G401.6 (cell line): ENCODE results near the gene CDNF.
"Not testable (repeated sequence)": the region's sequence is repeated elsewhere in the genome, so short reads cannot be mapped to it uniquely, and the experiment has no call there.

ENCODE experiments used
- FAIRE-seq: peaks from 2 replicates; lab custom pipeline; 2012; peaks lifted over from hg19 to GRCh38; lab: Jason Lieb, UNC

CDNF gene

DNA sequence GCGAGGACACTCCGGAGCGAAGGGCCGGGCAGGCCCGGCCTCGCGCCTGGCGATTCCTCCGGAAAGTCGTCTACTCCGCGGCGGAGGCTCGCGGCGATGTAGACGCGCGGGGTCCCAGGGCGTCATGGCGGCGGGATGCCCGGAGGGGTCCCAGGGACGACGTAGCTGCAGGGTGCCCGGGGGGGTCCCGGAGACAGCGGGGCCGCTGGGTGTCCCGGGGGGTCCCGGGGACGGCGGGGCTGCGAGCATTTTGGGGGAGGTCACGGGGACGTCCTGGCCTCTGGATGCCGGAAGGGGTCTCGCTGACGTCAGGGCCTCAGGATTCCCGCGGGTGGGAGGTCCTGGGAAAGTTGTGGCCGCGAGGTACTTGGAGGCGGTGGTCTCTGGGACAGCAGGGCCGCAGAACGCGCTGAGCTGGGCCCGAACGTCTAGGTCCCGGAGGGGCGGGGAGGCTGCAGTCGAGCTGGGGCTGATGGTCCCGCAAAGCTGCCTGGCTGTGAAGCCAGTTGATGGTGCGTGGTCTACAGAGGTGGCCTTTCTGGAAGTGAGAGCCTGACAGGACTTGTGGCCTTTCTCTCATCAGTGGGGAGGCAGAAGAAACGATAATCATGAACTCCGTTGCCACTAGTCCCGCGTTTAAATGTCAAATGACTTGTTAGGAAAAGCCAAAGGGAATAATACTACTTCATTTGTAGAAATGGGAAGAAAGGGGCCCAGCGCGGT is 906 bp upstream of the CDNF start:
- FAIRE-seq, result no peak

DNA sequence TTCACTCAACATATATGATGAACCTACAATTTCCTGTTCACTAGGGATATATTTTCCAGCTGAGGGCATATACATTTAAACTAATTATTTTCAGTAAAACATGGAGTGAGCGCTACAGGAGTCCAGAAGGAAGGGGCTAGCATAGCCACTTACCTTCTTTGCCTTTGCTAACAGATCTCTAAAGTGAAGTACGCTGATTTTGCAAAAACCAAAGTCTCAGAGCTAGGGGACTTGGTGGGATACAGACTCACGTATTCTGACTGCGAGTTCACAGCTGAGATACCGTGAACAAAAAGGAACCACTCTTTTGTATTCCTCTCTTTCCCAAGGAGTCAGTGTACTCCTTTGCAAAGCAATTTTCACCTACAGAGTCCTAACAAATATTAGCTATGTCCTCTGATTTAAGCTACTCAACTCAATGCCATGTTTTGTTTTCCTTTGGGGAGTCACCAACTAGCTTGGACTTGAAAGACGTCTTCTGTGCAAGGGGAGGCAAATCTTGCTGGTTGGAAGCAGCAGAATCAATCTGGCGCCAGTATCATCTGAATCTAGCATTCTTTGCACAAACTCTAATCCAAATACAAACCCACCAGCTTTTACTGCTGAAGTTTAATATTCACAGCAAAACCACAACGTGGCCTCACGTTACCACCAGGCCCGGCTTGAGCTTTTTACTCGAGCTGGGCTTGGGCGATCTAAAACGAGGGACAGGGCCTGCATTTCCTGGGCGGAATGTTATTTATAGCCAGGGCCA is 657 bp downstream of the CDNF start:
- no peak for FAIRE-seq

DNA sequence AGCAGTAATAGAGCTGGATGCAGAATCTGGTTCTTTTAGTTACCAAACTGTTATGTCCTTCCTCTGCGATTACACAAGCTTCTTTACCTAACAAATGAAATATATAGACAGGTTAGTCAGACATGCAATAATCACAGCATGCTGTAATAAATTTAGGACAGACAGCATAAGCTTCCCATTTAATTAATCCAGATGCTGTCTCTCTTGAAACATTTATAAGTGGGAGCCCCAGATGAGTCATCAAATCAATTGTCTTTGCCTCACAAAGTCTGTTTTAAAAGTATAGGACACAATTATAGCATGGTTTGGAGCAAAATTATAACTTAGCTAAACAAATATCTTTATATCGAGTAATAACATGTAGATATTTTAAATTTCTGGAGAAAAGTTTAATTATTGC is 1.6 kb downstream of the CDNF start:
- no peak for FAIRE-seq

DNA sequence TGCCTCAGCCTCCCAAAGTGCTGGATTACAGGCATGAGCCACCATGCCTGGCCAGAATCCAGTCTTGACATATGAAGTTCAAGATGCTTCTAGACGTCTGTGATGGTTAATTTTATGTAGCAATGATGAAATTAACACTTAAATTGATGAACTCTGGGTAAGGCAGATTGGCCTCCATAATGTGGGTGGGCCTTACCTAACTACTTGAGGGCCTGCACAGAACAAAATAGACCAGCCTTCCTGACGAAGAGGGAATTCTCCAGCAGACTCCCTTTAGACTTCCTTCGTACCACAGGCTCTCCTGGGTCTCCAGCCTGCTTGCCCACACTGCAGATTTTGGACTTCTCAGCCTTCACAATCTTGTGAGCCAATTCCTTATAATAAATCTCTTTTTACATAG is 4.7 kb downstream of the CDNF start:
- FAIRE-seq, result no peak

DNA sequence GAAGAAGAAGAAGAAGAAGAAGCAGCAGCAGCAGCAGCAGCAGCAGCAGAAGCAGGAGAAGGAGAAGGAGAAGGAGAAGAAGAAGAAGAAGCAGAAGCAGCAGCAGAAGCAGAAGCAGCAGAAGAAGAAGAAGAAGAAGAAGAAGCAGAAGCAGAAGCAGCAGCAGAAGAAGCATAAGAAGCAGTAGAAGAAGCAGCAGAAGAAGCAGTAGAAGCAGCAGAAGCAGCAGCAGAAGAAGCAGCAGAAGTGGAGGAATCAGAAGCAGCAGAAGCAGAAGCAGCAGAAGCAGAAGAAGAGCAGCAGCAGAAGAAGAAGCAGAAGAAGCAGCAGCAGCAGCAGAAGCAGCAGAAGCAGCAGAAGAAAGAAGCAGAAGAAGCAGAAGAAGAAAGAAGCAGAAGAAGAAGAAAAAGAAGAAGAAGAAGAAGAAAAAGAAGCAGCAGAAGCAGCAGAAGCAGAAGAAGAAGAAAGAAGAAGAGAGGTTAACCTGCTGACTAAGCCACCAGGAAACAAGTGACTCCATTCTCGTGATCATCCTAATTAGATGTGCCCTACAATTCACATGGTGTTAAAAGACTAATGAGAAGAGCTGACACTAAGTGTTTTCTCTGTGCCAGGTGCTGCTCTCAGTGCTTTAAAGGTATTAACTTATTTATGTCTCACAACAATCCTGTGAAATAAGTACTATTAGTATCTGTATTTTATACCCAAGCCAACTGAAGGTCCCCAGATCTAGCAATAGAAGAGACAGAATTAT is 11.6 kb downstream of the CDNF start:
- no peak for FAIRE-seq

DNA sequence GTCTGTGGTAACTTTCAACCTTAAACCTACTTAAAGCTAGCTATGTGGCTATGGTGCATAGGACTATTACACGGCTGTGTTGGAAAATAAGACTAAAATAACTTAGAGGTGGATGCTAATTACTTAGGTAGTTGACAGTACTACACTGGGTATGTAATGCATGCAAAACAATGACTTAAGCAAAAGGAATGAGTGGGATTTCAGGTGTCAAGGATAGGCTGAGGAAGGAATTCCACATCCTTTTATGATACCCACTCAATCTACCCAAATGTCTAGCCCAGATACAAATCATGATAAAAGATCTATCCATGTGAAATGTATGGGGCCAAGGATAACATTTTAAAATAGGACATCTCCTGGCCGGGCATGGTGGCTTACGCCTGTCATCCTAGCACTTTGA is 13.9 kb downstream of the CDNF start:
- no peak for FAIRE-seq

DNA sequence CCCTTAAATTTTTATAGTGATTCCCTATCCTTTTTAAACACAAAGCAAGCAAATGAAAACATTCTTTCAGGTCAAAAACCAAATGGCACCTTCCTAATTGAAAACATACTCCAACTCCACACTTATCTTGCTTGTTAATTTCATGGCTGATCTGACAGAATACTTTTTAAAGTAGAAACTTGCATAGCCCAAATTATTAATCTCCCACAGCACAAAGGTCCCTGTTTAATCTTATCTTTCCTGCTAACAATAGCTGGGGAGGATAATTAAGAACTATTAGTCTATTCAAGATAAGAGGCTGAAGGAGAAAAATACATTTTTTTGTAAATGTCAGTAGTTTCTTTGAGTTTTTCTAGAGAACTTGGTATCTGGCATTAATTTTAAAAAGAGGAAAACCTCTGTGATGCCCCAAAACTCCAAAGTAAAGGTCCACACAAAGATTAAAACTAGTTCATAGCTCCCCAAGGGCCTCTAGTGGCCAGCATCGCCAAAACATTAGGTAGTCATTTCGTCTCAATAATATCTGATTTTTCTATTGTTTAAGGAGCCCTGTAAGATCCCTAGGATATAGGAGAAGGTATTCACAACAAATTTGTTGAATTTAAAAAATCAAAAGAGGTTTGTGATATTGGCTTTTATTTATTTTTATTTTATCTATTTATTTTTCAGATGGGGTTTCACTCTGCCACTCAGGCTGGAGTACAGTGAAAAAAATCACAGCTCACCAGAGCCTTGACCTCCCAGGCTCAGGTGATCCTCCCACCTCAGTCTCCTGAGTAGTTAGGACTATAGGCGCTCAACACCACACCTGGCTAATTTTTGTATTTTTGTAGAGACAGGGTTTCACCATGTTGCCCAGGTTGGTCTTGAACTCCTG is 14.7 kb downstream of the CDNF start:
- peak; percentile 94 for FAIRE-seq

DNA sequence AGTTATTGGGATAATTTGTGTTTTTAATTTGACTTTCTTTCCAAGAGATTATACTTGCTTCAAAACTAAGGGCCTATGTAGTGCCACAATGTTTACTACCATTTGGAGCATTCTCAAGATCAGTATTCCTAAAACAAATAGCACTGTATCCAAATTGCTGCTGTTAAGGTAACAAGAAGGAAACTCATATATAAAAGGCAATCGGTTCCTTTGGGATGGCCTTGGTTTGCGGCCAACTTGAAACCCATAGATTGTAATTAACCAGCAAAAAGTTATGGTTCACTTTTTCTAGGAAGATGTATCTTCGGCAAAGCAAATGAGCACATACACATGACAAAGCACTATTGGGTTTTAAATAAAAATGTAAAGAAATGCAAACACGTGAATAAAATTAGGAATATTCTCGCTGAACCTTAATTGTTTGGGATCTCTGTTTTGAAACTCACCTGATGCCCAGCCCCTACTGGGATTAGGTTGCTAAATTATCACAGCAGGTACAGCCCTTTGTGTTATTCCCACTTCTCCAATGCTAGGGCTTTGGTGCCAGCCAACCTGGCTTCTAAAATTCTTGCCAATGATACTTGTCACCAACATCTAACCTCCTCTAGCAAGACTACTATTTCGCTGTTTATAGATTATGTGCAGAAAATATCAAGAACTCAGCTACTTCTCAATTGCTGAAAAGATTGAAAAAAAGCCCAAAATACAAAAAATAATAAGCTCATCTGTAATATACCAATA is 16.0 kb downstream of the CDNF start:
- no peak for FAIRE-seq

DNA sequence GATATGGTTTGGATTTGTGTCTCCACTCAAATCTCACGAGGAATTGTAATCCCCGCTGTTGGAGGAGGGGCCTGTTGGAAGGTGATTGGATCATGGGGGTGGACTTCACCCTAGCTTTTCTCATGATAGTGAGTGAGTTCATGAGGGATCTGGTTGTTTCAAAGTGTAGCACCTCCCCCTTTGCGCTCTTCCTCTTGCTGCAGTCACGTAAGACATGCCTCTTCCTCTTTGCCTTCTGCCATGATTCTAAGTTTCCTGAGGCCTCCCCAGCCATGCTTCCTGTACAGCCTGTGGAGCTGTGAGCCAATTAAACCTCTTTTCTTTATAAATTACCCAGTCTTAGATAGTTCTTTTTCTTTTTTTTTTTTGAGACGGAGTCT is 17.1 kb downstream of the CDNF start:
- no peak for FAIRE-seq

DNA sequence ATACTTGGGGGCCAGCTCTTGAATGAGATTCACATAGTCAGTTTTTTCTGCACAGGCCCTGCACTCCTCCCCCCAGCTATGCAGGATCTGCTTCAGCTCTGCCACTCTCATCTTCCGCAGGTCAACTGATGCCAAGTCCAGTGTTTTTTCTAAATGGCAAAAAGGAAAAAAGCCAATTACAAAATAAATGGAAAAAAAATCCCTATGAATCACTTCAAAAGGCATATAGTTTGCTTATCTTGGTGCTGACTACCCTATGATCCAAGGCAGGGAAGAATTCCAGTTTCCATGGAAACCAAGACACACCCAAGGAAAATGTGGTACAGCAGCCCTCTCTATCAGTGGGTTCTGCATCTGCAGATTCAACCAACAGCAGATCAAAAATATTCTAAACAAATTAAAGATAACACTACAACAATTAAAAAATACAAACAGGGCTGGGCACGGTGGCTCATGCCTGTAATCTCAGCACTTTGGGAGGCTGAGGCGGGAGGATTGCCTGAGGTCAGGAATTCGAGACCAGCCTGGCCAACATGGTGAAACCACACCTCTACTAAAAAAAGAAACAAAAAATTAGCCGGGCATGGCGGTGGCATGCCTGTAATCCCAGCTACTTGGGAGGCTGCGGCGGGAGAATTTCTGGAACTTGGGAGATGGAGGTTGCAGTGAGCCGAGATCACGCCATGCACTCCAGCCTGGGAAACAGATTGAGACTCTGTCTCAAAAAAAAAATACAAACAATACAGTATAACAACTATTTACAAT is 17.6 kb downstream of the CDNF start:
- FAIRE-seq, result no peak

DNA sequence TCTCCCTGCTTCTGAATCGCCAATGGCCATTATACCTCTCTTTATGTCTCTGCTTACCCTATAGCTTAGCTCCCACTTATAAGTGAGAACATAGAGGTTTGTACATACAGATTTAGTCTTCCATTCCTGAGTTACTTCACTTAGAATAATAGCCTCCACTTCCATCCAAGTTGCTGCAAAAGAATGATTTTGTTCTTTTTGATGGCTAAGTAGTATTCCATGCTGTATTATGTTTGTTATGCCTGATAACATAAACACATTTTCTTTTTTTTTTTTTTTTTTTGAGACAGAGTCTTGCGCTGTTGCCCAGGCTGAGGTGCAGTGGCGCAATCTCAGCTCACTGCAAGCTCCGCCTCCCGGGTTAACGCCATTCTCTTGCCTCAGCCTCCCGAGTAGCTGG is 21.1 kb downstream of the CDNF start:
- not testable (repeated sequence) for FAIRE-seq

DNA sequence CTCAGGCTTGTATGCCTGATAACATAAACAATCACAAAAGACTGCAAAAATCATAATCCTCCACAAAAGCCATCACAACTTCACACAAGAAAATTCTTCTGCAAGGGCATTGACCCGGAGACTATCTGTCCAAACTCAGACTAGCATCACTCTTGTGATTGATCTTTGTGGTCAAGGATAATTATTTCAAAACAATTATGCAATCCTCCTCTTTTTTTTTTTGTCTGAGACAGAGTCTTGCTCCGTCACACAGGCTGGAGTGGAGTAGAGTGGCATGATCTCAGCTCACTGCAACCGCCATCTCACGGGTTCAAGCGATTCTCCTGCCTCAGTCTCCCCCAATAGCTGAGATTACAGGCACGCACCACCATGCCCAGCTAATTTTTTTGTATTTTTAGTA is 22.2 kb downstream of the CDNF start:
- no peak for FAIRE-seq

DNA sequence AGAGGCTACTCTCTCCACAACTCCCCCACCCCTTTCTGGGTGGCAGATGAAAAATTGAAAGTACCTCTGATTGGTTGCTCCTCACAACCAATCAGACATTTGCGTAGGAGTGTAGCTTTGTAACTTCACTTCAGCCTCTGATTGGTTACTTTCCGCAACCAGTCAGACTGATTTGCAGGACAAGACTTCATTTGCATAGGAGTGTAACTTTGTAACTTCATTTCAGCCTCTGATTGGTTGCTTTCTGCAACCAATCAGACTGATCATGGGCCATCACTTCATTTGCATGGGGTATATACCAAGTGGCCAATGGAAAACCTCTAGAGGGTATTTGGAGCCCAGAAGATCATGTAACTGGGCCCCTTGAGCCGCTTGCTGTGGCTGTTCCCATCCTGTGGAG is 25.6 kb downstream of the CDNF start:
- no peak for FAIRE-seq

DNA sequence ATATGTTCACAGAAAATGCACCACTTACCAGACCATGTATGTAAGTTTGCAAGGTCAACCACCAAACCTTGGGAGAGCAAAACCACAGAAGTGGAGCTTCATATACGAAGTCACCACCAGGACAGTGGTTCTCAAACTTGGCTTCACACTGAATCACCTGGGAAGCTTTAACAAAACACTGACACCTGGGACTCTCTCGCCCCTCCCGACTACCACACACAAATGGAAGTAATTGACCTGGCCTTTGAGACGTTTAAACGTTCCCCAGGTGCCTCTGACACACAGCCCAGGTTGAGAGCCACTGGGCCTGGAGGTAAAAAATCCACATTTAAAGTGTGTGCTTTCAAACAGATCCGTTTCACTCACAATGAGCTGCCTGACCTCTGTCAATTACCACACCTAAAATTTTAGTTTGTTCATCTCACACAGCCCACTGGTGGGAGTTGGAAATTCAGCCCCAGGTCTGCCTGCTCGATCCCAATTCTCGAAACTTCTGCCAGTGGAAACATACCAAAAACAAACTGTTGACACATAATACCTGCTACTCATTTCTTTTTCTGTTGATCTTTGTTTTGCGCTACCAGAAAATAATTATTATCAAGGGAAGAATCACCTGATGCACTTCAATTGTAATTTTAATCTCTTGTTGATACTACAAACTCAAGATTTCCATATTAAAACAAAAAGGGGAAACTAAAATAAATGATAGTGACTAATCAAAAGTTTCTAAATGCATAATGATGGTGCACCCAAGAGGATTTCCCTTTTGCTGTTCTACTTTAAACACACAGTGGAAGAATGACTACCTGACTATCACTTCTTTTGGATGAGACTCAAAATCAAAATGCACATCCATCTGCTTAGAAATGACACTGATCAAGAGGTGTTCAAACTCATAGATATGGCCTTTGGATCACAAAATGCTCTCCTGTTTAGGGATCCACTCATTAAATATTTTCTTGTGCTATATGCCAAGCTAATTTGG is 26.6 kb downstream of the CDNF start:
- no peak for FAIRE-seq

DNA sequence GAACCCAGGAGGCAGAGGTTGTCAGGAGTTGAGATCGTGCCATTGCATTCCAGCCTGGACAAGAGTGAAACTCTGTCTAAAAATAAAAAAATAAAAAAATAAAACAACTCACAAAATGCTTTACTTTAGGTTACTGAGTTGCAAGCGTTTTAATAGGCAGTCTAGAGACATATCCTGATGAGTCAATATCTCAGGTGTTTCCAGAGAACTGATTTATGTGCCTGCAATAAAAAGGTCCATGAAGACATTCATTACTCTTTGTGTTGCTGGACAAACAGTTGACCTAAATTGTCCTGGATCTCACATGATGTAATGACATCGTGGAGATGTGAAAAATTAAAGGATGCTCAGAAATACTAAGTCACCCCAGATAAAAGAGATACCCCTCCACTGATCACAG is 31.5 kb downstream of the CDNF start:
- FAIRE-seq, result no peak

DNA sequence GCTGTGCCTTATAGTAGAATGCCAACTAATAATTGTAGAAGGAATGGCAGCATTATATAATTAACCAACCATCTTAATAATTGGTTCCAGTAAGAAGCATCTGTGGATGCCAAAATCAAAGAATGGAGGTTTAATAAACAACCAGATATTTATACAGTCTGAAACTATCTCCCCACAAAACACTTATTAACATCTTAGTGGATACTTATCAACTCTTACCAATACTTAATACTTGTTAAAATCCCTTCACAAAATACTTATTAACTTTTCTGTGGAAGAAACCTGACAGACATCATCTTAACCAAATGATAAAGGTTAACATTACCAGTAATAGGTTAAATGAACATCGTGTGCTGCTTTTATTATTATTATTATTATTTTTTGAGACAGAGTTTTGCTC is 34.0 kb downstream of the CDNF start:
- FAIRE-seq, result no peak

DNA sequence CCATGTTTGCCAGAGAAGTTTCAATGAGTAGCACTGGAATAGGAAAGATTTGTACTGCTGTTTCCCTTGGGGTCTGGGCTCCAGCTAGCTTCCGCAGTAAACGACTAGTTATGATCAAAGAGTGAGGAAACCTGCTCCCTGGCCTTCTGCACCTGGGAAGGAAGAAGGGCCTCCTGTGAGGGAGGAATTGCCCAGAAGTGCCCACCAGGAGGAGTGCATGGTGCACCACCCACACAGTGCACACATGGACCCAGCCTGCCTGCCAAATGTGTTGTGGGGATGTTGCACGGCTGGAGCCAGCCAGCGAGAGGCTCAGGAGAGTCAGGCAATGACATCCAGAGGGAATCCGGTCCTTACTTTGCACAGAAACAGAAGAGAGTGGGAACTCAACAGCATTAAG is 36.1 kb downstream of the CDNF start:
- FAIRE-seq, result no peak

DNA sequence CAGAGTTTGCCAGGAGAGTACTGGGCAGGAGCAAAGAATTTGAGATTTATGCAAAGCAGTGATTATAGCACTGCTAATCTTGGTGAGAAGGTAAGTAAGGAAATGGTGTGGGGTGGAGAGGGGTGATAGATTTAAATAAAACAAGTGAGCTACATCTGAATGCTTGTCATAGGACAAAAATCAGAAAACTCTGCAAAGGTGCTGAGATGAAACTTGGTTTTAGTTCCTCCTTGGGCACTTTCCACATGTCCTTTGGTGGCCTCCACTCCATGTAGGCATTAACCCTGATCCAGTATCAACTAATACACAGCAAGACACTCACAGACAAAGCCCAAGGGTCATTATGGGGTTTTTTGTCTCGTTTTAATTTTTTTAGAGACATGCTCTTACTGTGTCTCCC is 37.4 kb downstream of the CDNF start:
- FAIRE-seq, result no peak

DNA sequence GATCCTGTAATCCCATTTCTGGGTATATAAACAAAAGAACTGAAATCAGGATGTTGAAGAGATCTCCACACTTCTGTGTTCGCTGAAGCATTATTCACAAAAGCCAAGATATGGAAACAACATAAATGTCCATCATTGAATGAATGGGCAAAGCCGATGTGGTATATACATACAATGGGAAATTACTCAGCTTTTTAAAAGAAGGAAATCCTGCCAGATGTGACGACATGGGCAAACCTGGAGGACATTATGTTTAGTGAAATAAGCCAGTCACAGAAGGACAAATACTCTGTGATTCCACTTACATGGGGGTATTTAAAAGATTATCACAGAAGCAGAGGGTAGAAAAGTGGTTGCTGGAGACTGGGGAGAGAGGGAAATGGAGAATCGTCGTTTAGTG is 39.2 kb downstream of the CDNF start:
- no peak for FAIRE-seq

DNA sequence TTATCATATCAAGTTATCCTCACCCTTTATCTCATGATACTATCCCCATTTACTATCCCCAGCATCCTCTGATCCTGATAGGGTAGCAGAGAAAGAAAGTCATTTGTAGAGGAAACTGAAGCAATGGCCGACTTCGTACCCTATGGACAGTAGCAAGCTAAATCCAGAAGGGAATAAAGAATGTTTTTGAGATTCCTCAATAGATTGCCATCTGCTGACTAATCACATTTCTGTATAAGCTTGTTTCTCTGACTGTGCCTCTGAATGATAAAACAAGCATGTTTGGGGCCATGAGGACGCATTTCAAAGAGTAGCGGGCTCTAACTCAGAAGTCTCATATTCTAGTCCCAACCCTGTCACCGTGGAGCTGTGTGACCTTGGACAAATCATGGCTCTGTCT is 49.9 kb downstream of the CDNF start:
- no peak for FAIRE-seq
